HEK293T (cell line): Measurements from ENCODE around the gene SCN8A.

Experiments
- CTCF ChIA-PET: fragments of 350-600 bp; formaldehyde crosslinking; extraction: SDS; loops from one replicate; lab custom pipeline; 2021; ENCODE audit warnings: antibody characterized with exemption, inconsistent platforms; lab: Yijun Ruan, JAX
- POLR2A ChIA-PET: fragments of 350-600 bp; formaldehyde crosslinking; extraction: SDS; loops from one replicate; lab custom pipeline; 2020; ENCODE audit warnings: antibody characterized with exemption, inconsistent platforms; lab: Yijun Ruan, JAX
- DNase-seq: peaks from one replicate; pipeline ENCODE4 v3.0.0; 2012; ENCODE audit warnings: mixed read lengths; ENCODE audit errors: extremely low spot score
- ARNT ChIP-seq: fragments of 450-650 bp; IDR thresholded peaks from 2 replicates; pipeline ENCODE4 v1.6.1; 2017; ENCODE audit warnings: mild to moderate bottlenecking
- BHLHE40 ChIP-seq: fragments of 450-650 bp; IDR thresholded peaks from 2 replicates; pipeline ENCODE4 v1.6.1; 2016; ENCODE audit warnings: mild to moderate bottlenecking, moderate library complexity, borderline replicate concordance
- CTBP1 ChIP-seq: fragments of 450-650 bp; IDR thresholded peaks from 2 replicates; pipeline ENCODE4 v1.6.1; 2016; ENCODE audit warnings: borderline replicate concordance
- ELF4 ChIP-seq: fragments of 450-650 bp; IDR thresholded peaks from 2 replicates; pipeline ENCODE4 v1.6.1; 2017; ENCODE audit warnings: antibody characterized with exemption
- FOXA1 ChIP-seq: fragments of 450-650 bp; IDR thresholded peaks from 2 replicates; pipeline ENCODE4 v1.6.1; 2016; ENCODE audit warnings: mild to moderate bottlenecking
- FOXK2 ChIP-seq: fragments of 450-650 bp; IDR thresholded peaks from 2 replicates; pipeline ENCODE4 v1.6.1; 2016; ENCODE audit warnings: mild to moderate bottlenecking
- FOXM1 ChIP-seq: fragments of 450-650 bp; IDR thresholded peaks from 2 replicates; pipeline ENCODE4 v1.6.1; 2017; ENCODE audit warnings: mild to moderate bottlenecking, borderline replicate concordance
- HDGF ChIP-seq: fragments of 450-650 bp; IDR thresholded peaks from 2 replicates; pipeline ENCODE4 v1.6.1; 2017; ENCODE audit warnings: antibody characterized with exemption, borderline replicate concordance
- L3MBTL2 ChIP-seq: fragments of 450-650 bp; conservative IDR thresholded peaks from 2 replicates; pipeline ENCODE4 v1.6.1; 2016; ENCODE audit warnings: mild to moderate bottlenecking
- LEF1 ChIP-seq: fragments of 450-650 bp; IDR thresholded peaks from 2 replicates; pipeline ENCODE4 v1.6.1; 2017; ENCODE audit warnings: mild to moderate bottlenecking, borderline replicate concordance
- NFRKB ChIP-seq: fragments of 450-650 bp; IDR thresholded peaks from 2 replicates; pipeline ENCODE4 v1.6.1; 2016; ENCODE audit warnings: mild to moderate bottlenecking, moderate library complexity
- SP1 ChIP-seq: fragments of 450-650 bp; IDR thresholded peaks from 2 replicates; pipeline ENCODE4 v1.6.1; 2017
- SUZ12 ChIP-seq: fragments of 450-650 bp; IDR thresholded peaks from 2 replicates; pipeline ENCODE4 v1.6.1; 2016; ENCODE audit warnings: mild to moderate bottlenecking
- TARDBP ChIP-seq: fragments of 450-650 bp; IDR thresholded peaks from 2 replicates; pipeline ENCODE4 v1.6.1; 2016
- ZNF384 ChIP-seq: fragments of 450-650 bp; IDR thresholded peaks from 2 replicates; pipeline ENCODE4 v1.6.1; 2016
- TF ChIP-seq, protein P1 (sequence below): fragments of 450-650 bp; IDR thresholded peaks from 2 replicates; pipeline ENCODE4 v1.6.1; 2016

The SCN8A gene

DNA sequence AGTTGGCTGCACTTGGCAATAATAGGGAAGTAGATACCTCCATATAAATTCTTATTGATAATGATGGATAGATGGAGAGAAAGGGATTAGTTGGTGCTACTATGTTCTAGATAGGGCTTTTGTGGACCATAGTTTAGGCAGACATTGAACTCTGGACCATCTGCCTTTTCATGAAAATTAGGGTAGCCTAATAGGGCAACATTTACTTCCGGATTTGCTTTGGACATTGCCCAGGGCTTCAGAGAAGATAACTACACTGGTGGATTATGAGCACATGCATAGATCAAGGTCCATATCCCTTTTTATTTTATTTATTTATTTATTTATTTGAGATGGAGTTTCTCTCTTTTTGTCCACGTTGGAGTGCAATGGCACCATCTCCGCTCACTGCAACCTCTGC is 186.9 kb downstream of the SCN8A start:
- TF ChIP-seq, protein P1, sequence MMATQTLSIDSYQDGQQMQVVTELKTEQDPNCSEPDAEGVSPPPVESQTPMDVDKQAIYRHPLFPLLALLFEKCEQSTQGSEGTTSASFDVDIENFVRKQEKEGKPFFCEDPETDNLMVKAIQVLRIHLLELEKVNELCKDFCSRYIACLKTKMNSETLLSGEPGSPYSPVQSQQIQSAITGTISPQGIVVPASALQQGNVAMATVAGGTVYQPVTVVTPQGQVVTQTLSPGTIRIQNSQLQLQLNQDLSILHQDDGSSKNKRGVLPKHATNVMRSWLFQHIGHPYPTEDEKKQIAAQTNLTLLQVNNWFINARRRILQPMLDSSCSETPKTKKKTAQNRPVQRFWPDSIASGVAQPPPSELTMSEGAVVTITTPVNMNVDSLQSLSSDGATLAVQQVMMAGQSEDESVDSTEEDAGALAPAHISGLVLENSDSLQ, result no peak
- no peak for TF ChIP-seq BHLHE40
- ChIA-PET CTCF (no interaction called here), POLR2A (no interaction called here)
- DNase-seq, result no peak

DNA sequence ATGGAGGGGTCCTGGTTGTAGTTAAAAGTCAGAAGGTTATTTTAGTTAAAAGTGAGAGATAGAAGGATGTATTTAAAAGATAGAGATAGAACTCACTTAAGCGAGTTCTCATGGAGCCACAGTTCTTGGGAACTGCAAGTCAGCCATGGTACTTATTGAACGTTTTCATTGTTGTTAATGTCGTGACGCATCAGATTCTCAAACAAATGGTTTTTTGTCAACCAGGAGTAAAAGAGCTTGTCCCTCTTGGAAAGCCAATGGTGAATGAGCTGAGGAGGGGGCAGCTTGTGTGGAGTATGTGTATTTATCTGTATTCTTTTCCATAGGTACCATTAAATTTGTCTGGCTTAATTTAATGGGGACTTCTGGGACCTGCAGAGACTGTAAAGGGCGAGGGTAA is 188.8 kb downstream of the SCN8A start:
- TF ChIP-seq SUZ12 (no peak), NFRKB (no peak), CTBP1 (no peak), L3MBTL2 (no peak), HDGF (no peak), FOXA1 (no peak), BHLHE40 (no peak), FOXM1 (no peak), ELF4 (no peak), SP1 (no peak), FOXK2 (no peak)
- TF ChIP-seq, protein P1, result no peak
- POLR2A ChIA-PET, result no interaction called here
- no peak for DNase-seq
- CTCF ChIA-PET, result no interaction called here

DNA sequence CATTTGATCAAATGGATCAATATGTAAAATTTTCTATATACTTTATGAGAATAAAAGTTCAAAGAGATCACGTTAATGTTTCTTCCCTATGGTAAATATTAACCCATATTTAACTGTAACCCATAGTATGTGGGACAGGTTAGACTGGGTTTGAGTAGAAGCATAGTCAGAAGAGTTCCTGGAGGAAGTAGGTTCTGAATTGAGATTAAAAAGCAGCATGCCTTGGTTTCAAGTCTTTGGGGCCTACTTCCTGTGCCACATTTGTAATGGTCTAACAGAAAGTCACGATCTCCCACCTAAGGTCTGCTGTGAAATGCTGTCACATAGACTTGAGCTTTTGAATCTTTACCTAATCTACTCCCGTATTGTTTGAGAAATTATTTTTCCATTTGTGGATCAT is 193.7 kb downstream of the SCN8A start:
- CTCF ChIA-PET, result interaction anchor here (0.6 kb wide), 1 partner anchor 25 kb away, joined by 3 read pairs; no protein-coding TSS in a partner anchor
- TF ChIP-seq SP1, result no peak
- TF ChIP-seq NFRKB, result no peak
- TF ChIP-seq HDGF, result no peak
- no peak for TF ChIP-seq ARNT
- TF ChIP-seq LEF1, result no peak
- no peak for TF ChIP-seq CTBP1
- TF ChIP-seq BHLHE40, result no peak
- no peak for TF ChIP-seq FOXK2
- no peak for TF ChIP-seq L3MBTL2
- TF ChIP-seq FOXA1, result no peak
- TF ChIP-seq ELF4, result no peak
- TF ChIP-seq ZNF384, result no peak
- TF ChIP-seq TARDBP, result no peak

DNA sequence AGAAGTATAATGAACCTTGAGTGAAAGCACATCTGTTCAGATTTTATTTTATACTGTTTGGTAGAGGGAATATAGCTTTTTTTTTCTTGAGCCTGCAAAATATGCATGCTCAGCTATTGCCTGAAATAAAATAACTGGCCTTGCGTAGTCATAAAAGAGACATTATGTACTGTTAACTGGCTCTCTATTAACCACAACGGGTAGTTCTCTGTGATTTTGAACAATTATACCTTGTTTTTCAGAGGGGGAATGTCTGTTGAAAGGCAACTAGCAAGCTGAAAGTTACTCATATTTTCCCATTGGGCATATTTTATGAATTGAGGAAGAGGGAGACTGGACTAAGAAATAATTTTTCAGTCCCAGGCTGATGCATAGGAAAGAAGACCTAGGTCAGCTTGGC is 194.9 kb downstream of the SCN8A start:
- TF ChIP-seq HDGF (no peak), ELF4 (no peak), BHLHE40 (no peak), FOXA1 (no peak), SUZ12 (no peak), ZNF384 (no peak), SP1 (no peak), TARDBP (no peak), L3MBTL2 (no peak), NFRKB (no peak), LEF1 (no peak)
- TF ChIP-seq, protein P1, result no peak
- DNase-seq, result no peak
- ChIA-PET CTCF (no interaction called here), POLR2A (no interaction called here)

More for the DNA sequence above, 193.7 kb downstream of the SCN8A start:
- POLR2A ChIA-PET, result no interaction called here
- no peak for DNase-seq

DNA sequence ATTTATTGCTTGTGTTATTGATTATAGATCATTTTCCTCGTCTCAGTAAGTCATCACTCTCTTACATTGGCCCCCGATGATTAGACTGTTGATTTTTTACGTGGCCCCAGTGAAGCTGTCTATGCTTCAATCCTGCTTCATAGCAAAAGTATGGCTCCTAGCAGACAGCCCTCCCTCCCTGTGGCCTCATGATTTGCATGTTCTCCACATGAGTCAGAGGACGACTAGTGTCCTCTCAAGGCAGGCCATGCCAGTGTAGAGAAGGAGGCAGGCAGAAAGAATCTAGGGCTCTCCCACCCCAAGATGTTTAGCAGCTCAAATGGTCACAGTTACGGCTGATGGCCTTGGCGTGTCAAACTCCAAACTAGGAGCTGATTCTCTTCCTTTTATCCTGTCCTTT is 197.8 kb downstream of the SCN8A start:
- DNase-seq, result no peak
- ChIA-PET CTCF (no interaction called here), POLR2A (no interaction called here)
- TF ChIP-seq LEF1 (no peak), SP1 (no peak), FOXM1 (no peak), HDGF (no peak), SUZ12 (no peak), FOXA1 (no peak), NFRKB (no peak), BHLHE40 (no peak), L3MBTL2 (no peak), ELF4 (no peak), TARDBP (no peak), CTBP1 (no peak)
- TF ChIP-seq, protein P1, result no peak

DNA sequence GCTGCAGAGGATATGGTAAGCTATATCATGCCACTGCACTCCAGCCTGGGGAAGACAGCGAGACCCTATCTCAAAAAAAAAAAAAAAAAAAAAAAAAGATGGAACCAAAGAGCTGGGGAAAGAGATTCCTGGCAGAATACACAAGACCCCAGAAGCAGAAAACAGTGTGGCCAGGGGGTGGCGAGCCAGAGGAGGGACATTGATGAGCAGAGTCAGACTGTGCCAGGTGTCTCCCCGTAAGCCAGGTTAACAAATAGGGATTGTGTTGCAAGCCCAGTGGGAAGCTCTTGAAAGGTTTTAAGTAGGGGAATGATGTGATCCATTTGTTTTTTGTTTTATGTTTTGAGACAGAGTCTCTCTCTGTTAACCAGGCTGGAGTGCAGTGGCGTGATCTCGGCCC is 201.4 kb downstream of the SCN8A start:
- ChIA-PET POLR2A (no interaction called here), CTCF (no interaction called here)
- TF ChIP-seq ZNF384 (no peak), ELF4 (no peak), SUZ12 (no peak), HDGF (no peak), NFRKB (no peak), BHLHE40 (no peak), CTBP1 (no peak), TARDBP (no peak), ARNT (no peak), FOXK2 (no peak)
- no peak for DNase-seq

DNA sequence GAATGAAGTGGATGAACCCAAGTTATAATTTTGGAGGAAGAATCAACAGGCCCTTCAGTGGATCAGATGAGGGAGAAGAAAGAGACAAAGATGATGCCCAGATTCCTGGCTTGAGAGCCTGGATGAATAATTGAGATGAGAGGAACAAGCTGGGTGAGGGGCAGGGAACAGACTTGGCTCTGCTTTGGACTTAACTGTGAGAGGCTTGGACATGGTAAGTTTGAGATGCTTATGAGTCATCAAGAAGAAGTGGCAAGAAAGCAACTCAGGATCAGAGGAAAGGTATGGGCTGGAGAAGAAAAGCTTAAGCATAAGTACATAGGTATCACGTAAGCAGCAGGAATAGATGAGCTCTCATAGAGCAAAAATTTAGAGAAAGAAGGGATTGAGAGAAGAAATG is 202.2 kb downstream of the SCN8A start:
- ChIA-PET POLR2A (no interaction called here), CTCF (no interaction called here)
- DNase-seq, result no peak
- TF ChIP-seq ELF4 (no peak), ARNT (no peak), L3MBTL2 (no peak), LEF1 (no peak), FOXK2 (no peak), BHLHE40 (no peak), SP1 (no peak), ZNF384 (no peak), FOXM1 (no peak), NFRKB (no peak), SUZ12 (no peak), FOXA1 (no peak), CTBP1 (no peak), TARDBP (no peak), HDGF (no peak)
- TF ChIP-seq, protein P1, result no peak
